BLaER1 treated with 17β-estradiol and CSF1 and Interleukin-3, amounts not matched to agents 10 nM and 100 nM (cell line): Measurements from ENCODE around the gene IL11.

Source experiments
- H3K27ac ChIP-seq, 11 experiments: shearing (Covaris generic); formaldehyde crosslinking; 2 replicates each; pipeline ENCODE4 v1.8.1; 2022
- H3K27me3 ChIP-seq, 11 experiments: shearing (Covaris generic); formaldehyde crosslinking; 2 replicates each; pipeline ENCODE4 v1.8.1; 2022
- H3K36me3 ChIP-seq, 11 experiments: shearing (Covaris generic); formaldehyde crosslinking; 2 replicates each; pipeline ENCODE4 v1.8.1; 2022
- H3K4me1 ChIP-seq, 10 experiments: shearing (Covaris generic); formaldehyde crosslinking; 2 replicates each; pipeline ENCODE4 v1.8.1; 2022
- H3K4me2 ChIP-seq, 11 experiments: shearing (Covaris generic); formaldehyde crosslinking; 2 replicates each; pipeline ENCODE4 v1.8.1; 2022
- H3K4me3 ChIP-seq, 10 experiments: shearing (Covaris generic); formaldehyde crosslinking; 2 replicates each; pipeline ENCODE4 v1.8.1; 2022
- H3K9ac ChIP-seq, 11 experiments: shearing (Covaris generic); formaldehyde crosslinking; 2 replicates each; pipeline ENCODE4 v1.8.1; 2022
- H3K9me3 ChIP-seq, 11 experiments: shearing (Covaris generic); formaldehyde crosslinking; replicated peaks in 1 of 11; 2 replicates each; pipeline ENCODE4 v1.8.1; 2022
- H4K20me1 ChIP-seq, 11 experiments: shearing (Covaris generic); formaldehyde crosslinking; 2 replicates each; pipeline ENCODE4 v1.8.1; 2022
- Cebpa-rat ChIP-seq, 11 experiments: shearing (Covaris generic); IDR thresholded peaks; 2 replicates each; pipeline ENCODE4 v1.8.1; 2022

The IL11 gene

GRCh38 chr19:55377356-55378131 lies 7.3 kb upstream of the IL11 start:
- no peak overlapping the region for H3K9ac ChIP-seq
- H3K27me3 ChIP-seq: peaks cover 25 to 50% (median 43%) of the 10 kb centered on the region in 11 experiments
- no peak for TF ChIP-seq Cebpa-rat (IDR thresholded peaks at IDR 0.05)
- H3K9me3 ChIP-seq: no peaks in the 10 kb centered on the region
- H3K36me3 ChIP-seq: no peaks in the 10 kb centered on the region
- H3K4me2 ChIP-seq: no peak overlapping the region
- no peak overlapping the region for H3K4me3 ChIP-seq
- H3K4me1 ChIP-seq: peaks cover 10 to 27% (median 17%) of the 10 kb centered on the region in 10 experiments
- peaks cover 0 to 10% (median 0%) of the 10 kb centered on the region in 11 experiments; a peak in 5 of 22 replicates for H4K20me1 ChIP-seq
- no peak overlapping the region for H3K27ac ChIP-seq

GRCh38 chr19:55376241-55376933 lies 6.1 kb upstream of the IL11 start, which contains the start of gene TMEM190:
TMEM190 (plus strand) TSS chr19:55376826; CDS start chr19:55376854, 28 bp downstream.
- H3K9ac ChIP-seq: no peak within 1 kb of the TSS
- no peak within 1 kb of the TSS for H3K27ac ChIP-seq
- H3K36me3 ChIP-seq: no peaks in the 10 kb centered on the region
- H3K4me2 ChIP-seq: peak within 1 kb of the TSS in 5 of 11 experiments; percentile 2 to 47 (median 26); a peak in 5 of 22 replicates
- no peak for TF ChIP-seq Cebpa-rat (IDR thresholded peaks at IDR 0.05)
- H4K20me1 ChIP-seq: peaks cover 0 to 15% (median 0%) of the 10 kb centered on the region in 11 experiments; a peak in 6 of 22 replicates
- no peak within 1 kb of the TSS for H3K4me3 ChIP-seq
- H3K27me3 ChIP-seq: peaks cover 36 to 62% (median 55%) of the 10 kb centered on the region in 11 experiments
- H3K4me1 ChIP-seq: peaks cover 6 to 21% (median 15%) of the 10 kb centered on the region in 10 experiments; a peak in 18 of 20 replicates
- H3K9me3 ChIP-seq: no peaks in the 10 kb centered on the region

DNA sequence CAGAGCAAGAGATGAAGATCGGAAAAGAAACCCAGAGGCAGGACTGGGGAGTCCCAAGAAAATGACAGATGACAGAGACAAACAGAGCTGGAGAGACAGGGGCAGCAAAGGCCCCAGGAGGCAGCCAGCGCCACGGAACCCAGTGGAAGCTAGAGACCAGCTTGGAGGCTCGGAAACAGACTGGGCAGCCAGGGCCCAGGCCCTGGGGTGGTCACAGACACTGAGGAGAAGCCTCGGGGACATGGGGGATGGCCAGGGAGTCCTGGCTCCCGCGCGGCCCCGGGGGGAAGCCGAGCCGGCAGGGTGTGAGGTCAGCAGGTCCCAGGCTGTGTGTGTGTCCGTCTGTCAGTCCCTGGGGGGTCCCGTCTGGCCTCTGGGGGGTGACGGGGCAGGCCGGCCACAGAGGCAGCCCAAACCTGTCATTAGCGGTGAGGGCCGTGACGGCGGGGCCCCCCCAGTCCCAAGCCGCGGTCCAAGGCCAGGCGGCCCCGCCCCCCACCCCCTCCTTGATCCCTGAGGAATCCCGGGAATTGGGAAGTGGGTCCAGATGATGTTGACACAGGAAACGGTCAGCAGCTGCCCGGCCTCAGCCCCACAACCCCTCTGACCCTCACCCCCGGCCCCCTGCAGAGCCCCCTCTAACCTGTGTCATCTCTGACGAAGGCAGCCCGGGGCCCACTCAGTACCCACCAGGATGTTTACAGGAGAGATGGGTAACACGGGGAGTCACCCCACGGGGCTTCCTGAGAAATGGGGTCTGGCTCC lies 3.9 kb upstream of the IL11 start:
- H3K4me1 ChIP-seq: peaks cover 7 to 29% (median 21%) of the 10 kb centered on the region in 10 experiments; a peak in 18 of 20 replicates
- H3K36me3 ChIP-seq: no peaks in the 10 kb centered on the region
- H3K4me2 ChIP-seq: no peak overlapping the region
- TF ChIP-seq Cebpa-rat (IDR thresholded peaks at IDR 0.05): no peak
- peaks cover 57 to 84% (median 77%) of the 10 kb centered on the region in 11 experiments for H3K27me3 ChIP-seq
- H3K9ac ChIP-seq: no peak overlapping the region
- no peak overlapping the region for H3K27ac ChIP-seq
- no peaks in the 10 kb centered on the region for H3K9me3 ChIP-seq
- no peak overlapping the region for H3K4me3 ChIP-seq
- H4K20me1 ChIP-seq: peaks cover 0 to 22% (median under 1%) of the 10 kb centered on the region in 11 experiments; a peak in 9 of 22 replicates

DNA sequence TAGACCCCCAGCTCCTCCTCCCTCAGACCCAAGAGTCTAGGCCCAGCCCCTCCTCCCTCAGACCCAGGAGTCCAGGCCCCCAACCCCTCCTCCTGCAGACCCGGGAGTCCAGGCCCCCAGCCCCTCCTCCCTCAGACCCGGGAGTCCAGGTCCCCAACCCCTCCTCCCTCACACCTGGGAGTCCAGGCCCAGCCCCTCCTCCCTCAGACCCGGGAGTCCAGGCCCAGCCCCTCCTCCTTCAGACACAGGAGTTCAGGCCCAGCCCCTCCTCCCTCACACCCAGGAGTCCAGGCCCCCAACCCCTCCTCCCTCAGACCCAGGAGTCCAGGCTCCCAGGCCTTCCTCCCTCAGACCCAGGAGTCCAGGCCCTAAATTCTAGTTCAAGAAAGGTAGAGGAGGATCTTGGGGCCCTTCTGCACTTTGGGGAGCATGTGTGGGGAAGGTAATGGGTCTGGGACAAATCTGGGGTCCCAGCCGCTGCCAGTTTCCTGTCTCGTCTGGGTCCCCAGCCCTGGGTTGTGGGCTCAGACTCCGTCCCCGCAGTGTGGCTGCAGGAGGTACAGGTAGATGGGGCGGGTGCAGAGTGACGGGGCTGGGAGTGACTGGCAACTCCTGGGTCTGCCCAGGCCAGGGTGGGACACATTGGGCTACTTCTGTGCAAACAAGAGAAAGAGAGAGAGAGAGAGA lies 3.2 kb upstream of the IL11 start:
- H3K36me3 ChIP-seq: no peaks in the 10 kb centered on the region
- H3K4me3 ChIP-seq: no peak overlapping the region
- no peak overlapping the region; a peak in 1 of 22 replicates for H3K4me2 ChIP-seq
- TF ChIP-seq Cebpa-rat (IDR thresholded peaks at IDR 0.05): no peak
- H3K27me3 ChIP-seq: peaks cover 65 to 91% (median 84%) of the 10 kb centered on the region in 11 experiments
- H3K4me1 ChIP-seq: peaks cover 12 to 36% (median 26%) of the 10 kb centered on the region in 10 experiments; a peak in 18 of 20 replicates
- H4K20me1 ChIP-seq: peaks cover 0 to 29% (median 7%) of the 10 kb centered on the region in 11 experiments; a peak in 11 of 22 replicates
- H3K9me3 ChIP-seq: no peaks in the 10 kb centered on the region
- H3K27ac ChIP-seq: no peak overlapping the region
- no peak overlapping the region for H3K9ac ChIP-seq

DNA sequence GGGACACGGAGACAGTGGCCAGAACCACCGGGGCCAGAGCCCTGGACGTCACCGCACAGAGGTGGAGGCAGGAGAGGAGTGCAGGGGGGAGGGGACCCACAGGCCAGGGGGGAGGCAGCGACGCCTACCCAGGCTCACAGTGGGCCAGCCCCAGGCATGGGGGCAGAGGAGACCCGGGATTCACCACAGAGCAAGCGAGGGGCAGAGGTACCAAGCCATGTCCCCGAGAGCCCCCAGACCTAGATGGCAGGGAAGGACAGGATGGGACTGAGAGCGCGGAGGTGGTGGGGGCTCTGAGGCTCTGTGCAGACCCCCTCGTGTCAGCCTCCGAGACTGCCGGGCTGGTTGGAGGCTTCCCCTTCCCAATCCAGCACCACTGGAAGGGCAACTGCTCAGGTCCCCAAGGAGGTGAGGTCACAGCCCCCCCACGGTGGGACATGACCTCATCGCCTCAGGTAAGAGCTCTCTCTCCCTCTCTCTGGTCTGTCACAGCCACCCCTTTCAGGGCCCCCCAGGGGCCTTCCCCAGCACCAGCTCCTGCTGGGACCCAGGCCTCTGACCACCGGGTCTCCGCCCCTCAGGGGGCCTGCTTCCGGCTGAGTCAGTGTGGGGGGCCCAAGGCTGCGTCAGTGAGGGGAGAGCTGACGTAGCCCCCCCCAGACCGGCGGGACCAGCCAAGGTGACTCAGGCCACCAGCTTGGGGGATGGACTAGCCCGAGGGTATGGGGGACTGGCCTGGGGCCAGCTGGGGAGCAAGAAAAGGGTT lies 2.2 kb upstream of the IL11 start:
- H3K4me2 ChIP-seq: peak overlapping the region in 10 of 11 experiments; percentile 1 to 55 (median 43); a peak in 14 of 22 replicates
- no peak overlapping the region for H3K27ac ChIP-seq
- TF ChIP-seq Cebpa-rat (IDR thresholded peaks at IDR 0.05): no peak
- no peak overlapping the region for H3K4me3 ChIP-seq
- peaks cover 0 to 27% (median 7%) of the 10 kb centered on the region in 11 experiments; a peak in 11 of 22 replicates for H4K20me1 ChIP-seq
- peaks cover 73 to 95% (median 88%) of the 10 kb centered on the region in 11 experiments for H3K27me3 ChIP-seq
- no peaks in the 10 kb centered on the region for H3K9me3 ChIP-seq
- H3K4me1 ChIP-seq: peaks cover 12 to 36% (median 25%) of the 10 kb centered on the region in 10 experiments; a peak in 18 of 20 replicates
- no peaks in the 10 kb centered on the region for H3K36me3 ChIP-seq
- peak overlapping the region in 4 of 11 experiments; percentile 9 to 46 (median 24); a peak in 1 of 22 replicates for H3K9ac ChIP-seq

GRCh38 chr19:55369653-55370304 lies 484 bp downstream of the IL11 start:
- H3K27ac ChIP-seq: no peak overlapping the region
- peaks cover 0 to 26% (median 7%) of the 10 kb centered on the region in 11 experiments; a peak in 9 of 22 replicates for H4K20me1 ChIP-seq
- H3K4me2 ChIP-seq: peak overlapping the region; percentile 75 to 89 (median 82)
- H3K9ac ChIP-seq: peak overlapping the region in 3 of 11 experiments; percentile 38 to 54 (median 50); a peak in 4 of 22 replicates
- H3K36me3 ChIP-seq: no peaks in the 10 kb centered on the region
- no peaks in the 10 kb centered on the region for H3K9me3 ChIP-seq
- peaks cover 12 to 22% (median 19%) of the 10 kb centered on the region in 10 experiments; a peak in 18 of 20 replicates for H3K4me1 ChIP-seq
- TF ChIP-seq Cebpa-rat (IDR thresholded peaks at IDR 0.05): no peak
- peaks cover 56 to 82% (median 76%) of the 10 kb centered on the region in 11 experiments for H3K27me3 ChIP-seq
- peak overlapping the region; percentile 28 to 67 (median 49); a peak in 15 of 20 replicates for H3K4me3 ChIP-seq
